ENCODE results near the gene PPP1R13L. TPM values are rescaled to one million over a fixed set of nuclear protein-coding genes. Genes with fewer than 3 reads are reported as not detected.
A peak's percentile ranks its signal among the peaks of the same experiment; 100 is the strongest.

PPP1R13L gene
- total RNA-seq, 2 experiments from 2014 or later: 11.8 to 13.4 TPM

GRCh38 chr19:45385392-45386221 is 19.3 kb downstream of the PPP1R13L start:
- Mint-ChIP-seq H3K27me3 (ENCODE audit: low read depth) (peaks cover 25% of the 10 kb centered on the region), H3K4me1 (ENCODE audit: low read depth) (no peaks in the 10 kb centered on the region), H3K27ac (no peak overlapping the region), H3K9me3 (ENCODE audit: insufficient read depth) (no peaks in the 10 kb centered on the region), H3K36me3 (ENCODE audit: low read depth) (no peaks in the 10 kb centered on the region), H3K4me3 (no peak overlapping the region)
- CTCF ChIA-PET: no interaction called here
- DNase-seq (no peak), ATAC-seq (peak; percentile 36)
- POLR2A ChIA-PET: no interaction called here

- CTCF ChIA-PET: no interaction called here
- H3K27me3 Mint-ChIP-seq (ENCODE audit: low read depth): peaks cover 22% of the 10 kb centered on the region
- no peak overlapping the region for H3K27ac Mint-ChIP-seq
- no peak for DNase-seq
- no peak for ATAC-seq
- no peaks in the 10 kb centered on the region for H3K4me1 Mint-ChIP-seq (ENCODE audit: low read depth)
- no peaks in the 10 kb centered on the region for H3K9me3 Mint-ChIP-seq (ENCODE audit: insufficient read depth)
- H3K4me3 Mint-ChIP-seq: no peak overlapping the region
- POLR2A ChIA-PET: no interaction called here
- no peaks in the 10 kb centered on the region for H3K36me3 Mint-ChIP-seq (ENCODE audit: low read depth)
These were observed 22.4 kb downstream of the PPP1R13L start for GRCh38 chr19:45382426-45382825.

- ChIA-PET POLR2A (no interaction called here), CTCF (interaction anchor here (1.6 kb wide), 1 partner anchor 23 kb away, joined by 5 read pairs; no protein-coding TSS in a partner anchor)
- Mint-ChIP-seq H3K4me1 (ENCODE audit: low read depth) (no peaks in the 10 kb centered on the region), H3K9me3 (ENCODE audit: insufficient read depth) (no peaks in the 10 kb centered on the region), H3K36me3 (ENCODE audit: low read depth) (no peaks in the 10 kb centered on the region), H3K27ac (no peak overlapping the region), H3K4me3 (no peak overlapping the region), H3K27me3 (ENCODE audit: low read depth) (peaks cover 4% of the 10 kb centered on the region)
- no peak for DNase-seq
- ATAC-seq: no peak
These were observed 24.8 kb downstream of the PPP1R13L start for GRCh38 chr19:45380107-45380506.

GRCh38 chr19:45376045-45376724 is 28.7 kb downstream of the PPP1R13L start:
- no peaks in the 10 kb centered on the region for H3K27me3 Mint-ChIP-seq (ENCODE audit: low read depth)
- DNase-seq (no peak), ATAC-seq (no peak)
- no peak overlapping the region for H3K27ac Mint-ChIP-seq
- no peaks in the 10 kb centered on the region for H3K36me3 Mint-ChIP-seq (ENCODE audit: low read depth)
- no peaks in the 10 kb centered on the region for H3K9me3 Mint-ChIP-seq (ENCODE audit: insufficient read depth)
- ChIA-PET CTCF (no interaction called here), POLR2A (no interaction called here)
- H3K4me1 Mint-ChIP-seq (ENCODE audit: low read depth): no peaks in the 10 kb centered on the region
- no peak overlapping the region for H3K4me3 Mint-ChIP-seq

- Mint-ChIP-seq H3K36me3 (ENCODE audit: low read depth) (peaks cover 6% of the 10 kb centered on the region), H3K27me3 (ENCODE audit: low read depth) (no peaks in the 10 kb centered on the region), H3K27ac (peak within 1 kb of the TSS; percentile 98), H3K4me3 (peak within 1 kb of the TSS; percentile 86), H3K4me1 (ENCODE audit: low read depth) (peaks cover 16% of the 10 kb centered on the region), H3K9me3 (ENCODE audit: insufficient read depth) (no peaks in the 10 kb centered on the region)
- DNase-seq: peak; percentile 100
- ATAC-seq: peak; percentile 100
- ChIA-PET POLR2A (interaction anchor here (1.0 kb wide), 2 partner anchors 24 to 33 kb away, joined by 3 read pairs; no protein-coding TSS in a partner anchor), CTCF (interaction anchor here (1.0 to 1.2 kb wide), 3 partner anchors 13 to 33 kb away, joined by 3 read pairs; no protein-coding TSS in a partner anchor)
These were observed 34.3 kb downstream of the PPP1R13L start, which contains the start of gene ERCC2 for GRCh38 chr19:45370410-45371204. TSS of gene ERCC2 (minus strand) at chr19:45370573. CDS start at chr19:45370540, 33 bp downstream.

GRCh38 chr19:45368737-45369340 is 36.0 kb downstream of the PPP1R13L start:
- Mint-ChIP-seq H3K27me3 (ENCODE audit: low read depth) (no peaks in the 10 kb centered on the region), H3K4me1 (ENCODE audit: low read depth) (peaks cover 16% of the 10 kb centered on the region), H3K27ac (no peak overlapping the region), H3K4me3 (peak overlapping the region; percentile 43), H3K9me3 (ENCODE audit: insufficient read depth) (no peaks in the 10 kb centered on the region), H3K36me3 (ENCODE audit: low read depth) (peaks cover 6% of the 10 kb centered on the region)
- ATAC-seq: no peak
- ChIA-PET POLR2A (no interaction called here), CTCF (interaction anchor here (0.9 kb wide), 1 partner anchor 35 kb away, joined by 3 read pairs; no protein-coding TSS in a partner anchor)
- no peak for DNase-seq

GRCh38 chr19:45368127-45368526 is 36.7 kb downstream of the PPP1R13L start:
- ATAC-seq (no peak), DNase-seq (no peak)
- H3K27ac Mint-ChIP-seq: no peak overlapping the region
- ChIA-PET POLR2A (no interaction called here), CTCF (no interaction called here)
- H3K27me3 Mint-ChIP-seq (ENCODE audit: low read depth): no peaks in the 10 kb centered on the region
- no peak overlapping the region for H3K4me3 Mint-ChIP-seq
- peaks cover 6% of the 10 kb centered on the region for H3K36me3 Mint-ChIP-seq (ENCODE audit: low read depth)
- no peaks in the 10 kb centered on the region for H3K9me3 Mint-ChIP-seq (ENCODE audit: insufficient read depth)
- peaks cover 16% of the 10 kb centered on the region for H3K4me1 Mint-ChIP-seq (ENCODE audit: low read depth)

GRCh38 chr19:45364696-45365095 is 40.2 kb downstream of the PPP1R13L start:
- Mint-ChIP-seq H3K27ac (no peak overlapping the region), H3K4me1 (ENCODE audit: low read depth) (peaks cover 8% of the 10 kb centered on the region), H3K36me3 (ENCODE audit: low read depth) (peaks cover 8% of the 10 kb centered on the region), H3K9me3 (ENCODE audit: insufficient read depth) (no peaks in the 10 kb centered on the region), H3K4me3 (no peak overlapping the region), H3K27me3 (ENCODE audit: low read depth) (no peaks in the 10 kb centered on the region)
- ATAC-seq: no peak
- POLR2A ChIA-PET: no interaction called here
- CTCF ChIA-PET: no interaction called here
- DNase-seq: no peak

GRCh38 chr19:45363861-45364459 is 40.9 kb downstream of the PPP1R13L start:
- Mint-ChIP-seq H3K9me3 (ENCODE audit: insufficient read depth) (no peaks in the 10 kb centered on the region), H3K4me1 (ENCODE audit: low read depth) (peaks cover 5% of the 10 kb centered on the region), H3K27me3 (ENCODE audit: low read depth) (no peaks in the 10 kb centered on the region), H3K27ac (no peak overlapping the region), H3K36me3 (ENCODE audit: low read depth) (peaks cover 10% of the 10 kb centered on the region), H3K4me3 (no peak overlapping the region)
- DNase-seq (no peak), ATAC-seq (no peak)
- CTCF ChIA-PET: no interaction called here
- POLR2A ChIA-PET: no interaction called here

GRCh38 chr19:45362291-45362690 is 42.6 kb downstream of the PPP1R13L start:
- no peaks in the 10 kb centered on the region for H3K4me1 Mint-ChIP-seq (ENCODE audit: low read depth)
- DNase-seq: no peak
- ATAC-seq: no peak
- ChIA-PET CTCF (no interaction called here), POLR2A (no interaction called here)
- peaks cover 8% of the 10 kb centered on the region for H3K36me3 Mint-ChIP-seq (ENCODE audit: low read depth)
- no peaks in the 10 kb centered on the region for H3K9me3 Mint-ChIP-seq (ENCODE audit: insufficient read depth)
- no peak overlapping the region for H3K4me3 Mint-ChIP-seq
- no peak overlapping the region for H3K27ac Mint-ChIP-seq
- no peaks in the 10 kb centered on the region for H3K27me3 Mint-ChIP-seq (ENCODE audit: low read depth)

- H3K27me3 Mint-ChIP-seq (ENCODE audit: low read depth): no peaks in the 10 kb centered on the region
- no peaks in the 10 kb centered on the region for H3K9me3 Mint-ChIP-seq (ENCODE audit: insufficient read depth)
- ATAC-seq: no peak
- H3K36me3 Mint-ChIP-seq (ENCODE audit: low read depth): peaks cover 10% of the 10 kb centered on the region
- ChIA-PET POLR2A (no interaction called here), CTCF (no interaction called here)
- no peaks in the 10 kb centered on the region for H3K4me1 Mint-ChIP-seq (ENCODE audit: low read depth)
- H3K4me3 Mint-ChIP-seq: no peak overlapping the region
- no peak for DNase-seq
- H3K27ac Mint-ChIP-seq: no peak overlapping the region
These were observed 43.3 kb downstream of the PPP1R13L start for GRCh38 chr19:45361608-45362007.
